Measurements from ENCODE around the gene CTDSPL.

GRCh38 chr3:37986479-37987314, 125.0 kb downstream of the CTDSPL start:
- TF ChIP-seq CTCF (IDR thresholded peaks at IDR 0.05; ENCODE audit: poor library complexity) = no peak
- no peak for TF ChIP-seq EZH2 (IDR thresholded peaks at IDR 0.05; ENCODE audit: borderline replicate concordance)
